HG02884 (cell line): Measurements from ENCODE around the gene KCNC4.
A peak's percentile ranks its signal among the peaks of the same experiment; 100 is the strongest.

Source experiments
- ATAC-seq: cut with Tn5 transposase; IDR thresholded peaks from one replicate; pipeline ENCODE4 v1.9.1; 2021; ENCODE audit warnings: mild to moderate bottlenecking, moderate library complexity; ENCODE audit not compliant: unreplicated experiment

The KCNC4 gene

DNA sequence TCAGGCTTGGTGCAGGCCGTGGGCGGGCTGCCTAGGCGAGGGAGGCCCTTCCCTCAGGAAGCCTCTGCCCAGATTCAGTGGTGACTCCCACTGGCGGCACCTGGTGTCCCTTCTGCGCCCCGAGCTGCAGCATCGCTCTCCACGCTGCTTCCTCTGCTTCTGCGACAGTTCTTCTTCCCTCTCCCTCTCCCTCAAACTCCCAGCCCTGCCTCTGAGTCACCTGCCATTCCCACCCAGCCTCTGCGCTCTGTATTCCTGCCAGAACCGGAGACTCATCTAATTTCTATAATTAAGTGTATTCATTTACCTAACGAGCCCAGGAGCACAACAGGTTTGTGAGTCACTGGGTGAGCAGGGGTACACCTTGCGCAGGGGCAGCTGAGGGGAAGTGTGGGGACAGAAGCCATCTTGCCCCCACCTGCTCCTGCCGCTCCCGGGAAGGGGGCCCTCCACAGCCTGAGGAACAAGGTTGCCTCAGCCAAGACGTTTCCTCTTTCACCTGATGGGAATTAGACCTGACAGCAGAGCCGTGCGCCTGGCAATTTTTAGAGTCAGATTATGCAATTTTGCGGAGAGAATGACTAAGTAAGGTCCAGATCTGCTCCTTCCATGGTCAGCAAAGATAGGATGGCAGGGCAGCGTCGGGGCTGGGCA, 19.4 kb downstream of the KCNC4 start:
- ATAC-seq = no peak

DNA sequence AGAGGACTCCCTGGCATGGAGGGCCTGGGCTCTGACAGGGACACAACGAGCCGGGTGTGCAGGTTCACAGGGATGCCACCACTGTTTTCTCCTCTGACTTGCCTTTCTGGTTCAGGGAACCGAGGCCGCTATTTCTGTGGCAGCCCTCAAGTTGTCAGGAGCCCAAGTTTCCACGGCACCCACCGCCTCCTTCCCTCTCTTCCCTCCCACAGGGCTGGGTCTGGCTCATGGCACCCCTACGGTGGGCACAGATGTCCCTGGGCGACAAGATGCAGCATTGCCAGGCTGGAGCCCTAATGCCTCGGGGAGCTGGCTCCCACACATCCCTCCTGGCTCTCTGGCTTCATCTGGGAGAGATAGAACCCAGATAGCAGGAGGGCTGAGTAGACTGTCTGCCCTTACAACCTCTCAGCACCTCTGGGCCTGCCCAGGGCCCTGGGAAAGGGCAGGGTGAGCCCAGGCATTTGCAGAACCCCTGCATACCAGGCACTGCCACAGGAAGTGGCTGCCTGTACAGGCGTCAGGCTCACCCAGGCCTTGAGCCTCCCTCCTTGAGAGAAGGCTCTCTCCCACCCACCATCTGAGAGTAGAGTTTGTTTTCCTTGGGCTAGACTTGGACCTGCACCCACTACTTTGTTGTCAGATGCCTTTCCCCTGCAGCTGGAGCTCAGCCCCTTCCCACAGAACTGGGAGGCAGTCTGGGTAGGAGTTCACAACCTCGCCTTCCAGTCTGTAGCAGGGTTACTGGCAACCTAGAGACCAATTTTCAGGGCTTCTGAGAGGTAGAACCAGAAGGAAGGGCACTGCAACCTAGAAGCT, 20.5 kb downstream of the KCNC4 start:
- ATAC-seq = no peak

DNA sequence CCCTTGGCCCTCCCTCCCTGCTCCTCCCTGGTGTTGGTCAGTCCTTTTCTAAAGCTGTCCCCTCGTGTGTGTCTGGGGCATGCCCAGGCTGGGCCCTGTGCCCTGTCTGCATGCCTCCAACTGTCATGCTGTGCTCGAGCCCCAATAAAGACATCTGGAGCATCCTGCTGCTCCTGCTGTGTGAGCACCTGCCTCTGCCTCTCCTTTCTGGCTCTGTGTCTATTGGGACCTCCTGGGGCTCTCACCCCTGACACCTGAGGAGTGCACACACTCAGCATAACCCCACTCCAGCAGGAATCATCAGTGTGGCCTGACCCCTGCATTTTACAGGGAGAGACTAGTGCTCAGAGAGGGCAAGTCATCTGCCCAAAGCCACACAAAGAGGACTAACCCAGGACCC, 23.7 kb downstream of the KCNC4 start:
- no peak for ATAC-seq

DNA sequence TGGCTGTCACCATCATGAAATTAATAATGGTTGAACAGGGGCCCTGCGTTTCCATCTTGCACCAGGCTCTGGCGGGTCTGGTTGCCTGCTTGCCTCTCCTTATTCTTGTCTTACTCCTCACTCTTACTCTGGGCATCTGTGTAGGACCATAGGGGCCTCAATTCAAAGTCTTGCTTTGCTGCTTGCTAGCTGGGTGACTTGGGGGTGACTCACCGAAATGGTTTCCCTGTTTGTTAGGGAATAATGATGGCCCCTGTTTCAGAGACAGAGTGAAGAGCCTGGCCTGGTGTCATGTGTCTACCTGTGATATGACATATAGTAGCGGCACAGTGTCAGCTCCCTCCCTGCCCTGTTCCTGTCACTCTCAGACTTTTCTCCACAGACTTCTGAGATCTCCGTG, 24.6 kb downstream of the KCNC4 start:
- no peak for ATAC-seq

DNA sequence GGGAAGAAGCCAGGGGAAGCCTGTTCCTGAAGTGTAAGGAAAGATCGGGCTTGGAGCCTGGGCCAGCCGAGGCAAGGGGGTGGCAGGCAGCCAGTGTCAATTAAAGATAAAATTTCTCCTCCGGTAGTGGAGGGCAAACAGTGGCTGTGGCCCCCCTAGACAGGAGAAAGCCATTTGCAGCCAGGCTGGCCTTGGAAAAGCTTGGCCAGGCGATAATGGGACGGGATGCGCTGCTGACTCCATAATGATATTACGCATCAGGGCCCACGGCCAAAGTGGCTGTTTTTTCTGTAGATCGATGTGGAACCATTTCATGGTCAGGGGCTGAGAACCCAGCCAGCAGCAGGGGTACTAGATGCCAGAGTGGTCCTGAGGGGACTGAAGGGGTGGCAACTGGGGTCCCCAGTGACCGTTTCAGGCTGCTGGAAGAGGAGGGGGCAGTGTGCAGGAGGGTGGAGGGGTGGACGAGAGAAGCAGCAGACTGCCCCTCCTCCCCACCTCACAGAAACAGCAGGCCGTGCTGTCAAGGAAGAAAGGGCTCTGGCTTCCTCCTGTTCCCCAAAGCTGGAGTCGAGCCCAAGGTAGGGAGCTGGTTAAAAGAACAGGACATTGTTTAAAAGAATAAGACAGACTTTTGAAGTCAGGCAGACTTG, 25.2 kb downstream of the KCNC4 start:
- no peak for ATAC-seq

DNA sequence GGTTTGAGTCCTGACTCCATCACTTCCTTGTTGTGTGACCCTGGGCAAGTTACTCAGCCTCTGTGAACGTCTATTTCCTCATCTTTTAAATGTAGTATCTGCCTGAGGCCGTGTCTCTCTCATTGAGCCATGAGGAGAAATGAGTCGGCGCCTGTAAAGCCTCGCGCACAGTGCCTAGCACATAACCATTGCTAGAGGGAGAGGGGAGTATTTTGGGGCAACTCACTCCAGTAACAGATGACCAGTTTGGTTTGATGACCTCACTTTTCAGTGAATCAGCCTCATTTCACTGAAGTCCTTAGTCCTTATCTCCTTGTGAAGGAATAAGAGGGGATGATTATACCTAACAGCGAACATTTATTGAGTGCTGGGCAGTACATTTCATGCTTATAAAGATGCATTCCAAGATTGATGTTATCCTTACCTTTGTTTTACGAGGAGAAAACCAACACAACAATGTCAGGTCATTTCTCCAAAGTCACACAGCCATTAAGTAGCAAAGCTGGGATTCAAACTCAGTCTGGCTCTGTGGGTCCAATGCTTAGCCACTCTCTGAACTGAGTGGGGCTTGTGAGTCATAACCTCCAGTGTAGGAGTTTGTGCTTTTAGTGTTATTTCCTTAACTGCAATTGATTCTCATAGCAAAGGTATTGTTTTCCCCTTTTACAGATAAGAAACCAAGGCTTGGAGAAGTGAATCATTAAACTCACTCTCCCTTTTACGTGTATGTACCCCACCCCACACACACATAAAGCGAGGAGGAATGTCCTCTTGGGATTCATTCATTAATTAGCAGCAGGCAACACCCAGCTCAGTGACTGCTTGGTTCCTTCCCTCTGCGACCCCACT, 25.9 kb downstream of the KCNC4 start:
- ATAC-seq = peak; percentile 50

DNA sequence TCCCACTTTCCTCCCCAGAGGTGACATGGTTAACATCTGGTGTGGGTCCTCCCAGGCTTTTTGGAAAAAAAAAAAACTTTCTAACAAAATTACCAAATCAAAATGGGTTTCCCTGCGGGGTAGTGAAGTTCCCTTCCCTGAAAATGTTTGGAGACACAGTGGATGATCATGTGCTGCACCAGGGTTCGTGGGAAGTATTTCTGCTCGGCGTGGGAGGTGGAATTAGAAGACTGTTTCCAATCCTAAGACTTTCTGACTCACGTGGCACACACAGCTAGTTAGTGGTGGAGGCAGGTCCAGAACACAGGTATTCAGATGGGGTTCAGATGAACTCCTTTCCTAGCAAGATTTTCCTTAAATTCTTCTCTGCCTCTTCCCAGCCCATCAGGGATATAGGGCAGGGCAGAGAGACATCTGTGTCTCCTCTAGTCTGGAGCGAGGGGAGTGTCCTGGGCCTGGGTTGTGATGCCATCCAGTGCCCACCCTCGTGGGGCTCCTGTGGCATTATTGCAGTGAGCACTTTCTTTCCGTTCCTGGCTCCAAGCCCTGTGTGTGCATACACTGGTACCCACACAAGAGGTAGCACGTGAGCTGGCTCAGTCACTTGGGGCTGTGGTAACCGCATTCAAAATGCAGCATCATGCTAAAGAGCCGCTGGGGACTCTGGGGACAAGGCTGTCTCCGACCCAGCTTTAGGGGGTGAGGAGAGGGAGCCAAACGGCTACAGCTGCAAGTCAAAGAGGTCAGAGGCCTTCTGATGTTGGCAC, 27.5 kb downstream of the KCNC4 start:
- ATAC-seq = no peak

DNA sequence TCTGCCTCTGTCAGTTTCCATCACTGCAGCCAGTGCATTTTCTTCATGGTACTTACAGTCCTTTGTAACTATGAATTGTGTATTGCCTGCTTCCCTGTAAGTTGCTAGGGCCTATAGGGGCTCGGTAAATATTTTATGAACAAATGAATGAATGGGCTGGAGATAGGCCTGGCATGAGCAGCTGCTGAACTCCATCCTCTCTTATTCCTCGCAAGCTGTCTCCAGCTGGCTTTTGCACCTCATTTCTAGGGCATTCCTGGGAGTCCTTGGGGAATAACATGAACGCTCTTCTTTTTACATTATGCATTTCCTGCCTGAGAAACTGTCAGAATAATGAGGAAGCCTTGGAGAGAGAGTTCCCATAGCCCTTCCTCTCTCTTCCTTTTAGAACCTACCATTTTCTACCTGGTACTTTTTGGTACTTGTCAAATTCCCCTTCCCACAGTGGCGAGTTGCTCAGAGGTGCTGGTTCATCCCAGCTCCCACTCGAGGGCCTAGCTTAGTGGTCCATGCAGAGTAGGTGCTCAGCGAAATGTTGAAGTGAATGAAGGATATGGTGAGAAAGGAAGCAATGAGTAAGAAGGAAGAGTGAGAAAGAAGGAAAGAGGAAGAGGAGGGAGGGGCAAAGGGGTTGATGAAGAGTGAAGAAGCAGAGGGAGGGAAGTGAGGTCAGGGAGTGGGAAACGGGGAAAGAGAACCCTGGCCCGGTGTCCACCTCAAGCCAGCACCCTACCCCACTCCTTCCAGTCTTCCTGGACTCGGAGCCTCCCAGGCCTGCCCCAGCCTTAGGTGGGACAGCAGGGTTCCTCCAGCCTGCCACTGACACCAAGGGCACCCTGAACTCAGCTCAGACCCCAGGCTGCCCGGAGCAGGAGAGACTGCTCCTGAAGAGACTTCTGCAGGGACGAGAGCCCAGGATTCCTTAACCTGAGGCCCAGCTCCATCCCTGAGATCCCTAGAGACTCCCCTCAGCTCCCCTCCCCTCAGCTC, 29.6 kb downstream of the KCNC4 start:
- ATAC-seq = no peak

DNA sequence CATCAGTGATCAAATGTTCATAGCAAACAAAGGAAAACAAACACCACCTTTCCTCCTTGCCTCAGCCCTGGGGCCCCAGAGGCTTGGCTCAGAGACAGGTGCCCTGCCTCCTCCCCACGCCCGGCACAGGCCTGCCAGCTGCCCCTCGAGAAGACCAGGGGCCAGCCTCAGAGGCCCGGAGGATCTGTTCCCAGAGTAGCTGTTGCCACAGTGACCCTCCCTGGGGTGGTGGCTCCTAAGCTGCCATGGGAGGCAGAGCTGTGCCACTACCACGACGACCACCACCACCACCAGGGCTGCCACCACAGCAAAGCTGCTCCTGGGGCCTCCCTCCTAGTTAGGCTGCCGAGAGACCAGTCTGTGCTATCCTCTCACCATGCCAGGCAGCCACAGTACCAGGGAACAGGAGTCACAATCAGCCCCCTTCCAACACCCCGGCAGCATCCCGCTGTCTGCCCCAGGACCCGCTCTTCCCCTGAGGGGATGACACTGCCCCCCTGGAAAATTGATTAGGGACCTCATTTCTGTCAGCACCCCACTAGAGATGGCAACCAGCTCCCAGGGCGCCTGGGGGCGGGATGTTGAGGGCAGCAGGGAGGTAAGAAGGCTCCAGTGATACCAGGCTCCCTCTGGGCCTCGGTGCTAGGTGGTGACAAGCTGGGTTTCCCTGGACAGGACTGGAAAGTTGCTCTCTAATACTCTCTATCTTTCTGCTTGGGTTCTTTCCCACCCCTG, 30.5 kb downstream of the KCNC4 start:
- no peak for ATAC-seq

DNA sequence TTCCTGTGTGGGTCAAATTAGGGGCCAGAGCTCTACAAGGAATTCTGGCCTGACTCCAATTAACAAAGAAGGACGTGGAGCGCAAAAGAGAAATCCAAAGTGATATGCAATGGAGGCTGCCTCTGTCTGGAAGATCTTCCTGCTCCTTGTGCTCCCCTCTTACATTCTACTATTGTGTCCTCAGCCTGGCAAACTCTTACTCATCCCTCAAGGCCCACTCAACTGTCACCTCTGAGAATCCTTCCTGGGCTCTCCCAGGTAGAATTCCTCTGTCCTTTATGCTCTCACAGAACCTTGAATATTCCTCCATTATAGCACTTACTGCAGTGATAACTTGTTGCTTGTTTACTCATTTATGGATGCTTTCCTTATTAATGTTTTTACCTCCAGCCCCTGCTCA, 31.4 kb downstream of the KCNC4 start:
- ATAC-seq = no peak

DNA sequence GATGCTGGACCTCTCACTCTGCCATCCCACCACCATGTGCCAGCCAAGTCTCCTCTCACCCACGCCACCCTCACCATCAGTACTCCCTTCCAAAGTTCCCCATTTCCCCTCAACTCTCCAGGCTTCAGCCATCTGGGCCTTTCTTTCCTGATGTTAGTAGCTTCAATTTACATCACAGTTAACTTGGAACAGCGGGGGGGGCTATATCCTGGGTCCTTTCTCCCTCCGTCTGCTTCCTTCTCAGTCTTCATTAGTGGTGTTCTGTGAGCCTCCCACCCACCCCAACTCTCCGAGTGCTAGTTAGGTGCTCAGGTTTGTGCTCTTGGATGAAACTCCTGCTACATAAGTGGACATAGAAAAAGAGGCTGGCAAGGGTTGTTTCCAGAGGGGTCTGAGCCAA, 31.9 kb downstream of the KCNC4 start:
- no peak for ATAC-seq

DNA sequence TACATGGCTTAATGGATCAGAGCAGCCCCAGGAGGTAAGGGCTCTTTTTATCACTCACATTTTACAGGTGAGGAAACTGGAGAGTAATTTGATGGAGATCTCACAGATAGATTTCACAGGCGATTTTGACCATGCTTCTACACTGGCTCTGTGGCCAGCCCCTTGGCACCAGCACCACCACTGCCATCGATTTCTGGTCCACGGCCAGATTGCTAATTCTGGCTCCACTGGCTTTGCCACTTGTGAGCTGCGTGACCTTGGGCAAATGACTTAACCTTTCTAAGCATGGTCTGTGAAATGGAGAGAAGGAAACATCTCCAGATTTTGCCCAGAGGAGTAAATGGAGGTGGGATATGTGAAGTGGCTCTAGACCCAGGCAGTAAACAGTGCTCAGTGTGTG, 32.6 kb downstream of the KCNC4 start:
- ATAC-seq = no peak

DNA sequence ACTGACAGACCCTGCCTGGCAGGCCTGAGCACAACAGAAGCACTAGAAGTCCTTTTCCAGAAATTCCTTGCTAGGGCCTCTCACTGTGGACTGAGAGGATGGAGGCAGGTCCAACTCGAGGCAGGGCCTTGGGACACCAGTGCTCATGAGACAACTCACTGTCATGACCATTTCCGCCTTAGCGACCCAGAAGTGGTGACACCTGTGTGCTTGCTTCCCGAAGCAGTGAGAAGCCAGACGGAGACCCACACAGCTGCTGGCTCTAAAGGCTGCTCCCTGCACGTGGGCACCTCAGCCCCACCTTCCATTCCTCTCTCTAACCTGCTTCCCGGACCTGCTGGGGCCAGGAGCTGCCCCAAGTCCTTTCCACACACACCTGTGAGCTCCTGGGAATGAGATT, 33.0 kb downstream of the KCNC4 start:
- no peak for ATAC-seq

DNA sequence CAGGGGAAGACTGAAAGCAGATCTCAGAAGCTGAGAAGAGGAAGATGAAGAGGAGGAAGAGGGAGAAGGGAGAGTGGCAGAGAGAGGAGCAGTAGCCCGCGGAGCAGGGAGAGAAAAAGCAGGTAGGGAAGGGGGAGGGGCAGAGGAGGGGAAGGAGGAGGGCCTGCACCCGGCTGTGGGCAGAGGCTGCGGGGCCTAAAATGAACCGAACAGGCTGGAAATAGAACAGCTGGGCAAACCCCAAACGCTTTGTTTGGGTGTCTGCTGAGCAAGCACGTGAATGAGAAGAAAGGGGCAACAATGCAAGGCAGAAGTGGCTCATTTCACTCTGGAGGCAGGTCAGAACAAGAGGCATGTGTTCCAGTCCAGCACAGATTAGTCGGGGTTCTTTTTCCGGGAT, 33.5 kb downstream of the KCNC4 start:
- ATAC-seq = peak; percentile 60

DNA sequence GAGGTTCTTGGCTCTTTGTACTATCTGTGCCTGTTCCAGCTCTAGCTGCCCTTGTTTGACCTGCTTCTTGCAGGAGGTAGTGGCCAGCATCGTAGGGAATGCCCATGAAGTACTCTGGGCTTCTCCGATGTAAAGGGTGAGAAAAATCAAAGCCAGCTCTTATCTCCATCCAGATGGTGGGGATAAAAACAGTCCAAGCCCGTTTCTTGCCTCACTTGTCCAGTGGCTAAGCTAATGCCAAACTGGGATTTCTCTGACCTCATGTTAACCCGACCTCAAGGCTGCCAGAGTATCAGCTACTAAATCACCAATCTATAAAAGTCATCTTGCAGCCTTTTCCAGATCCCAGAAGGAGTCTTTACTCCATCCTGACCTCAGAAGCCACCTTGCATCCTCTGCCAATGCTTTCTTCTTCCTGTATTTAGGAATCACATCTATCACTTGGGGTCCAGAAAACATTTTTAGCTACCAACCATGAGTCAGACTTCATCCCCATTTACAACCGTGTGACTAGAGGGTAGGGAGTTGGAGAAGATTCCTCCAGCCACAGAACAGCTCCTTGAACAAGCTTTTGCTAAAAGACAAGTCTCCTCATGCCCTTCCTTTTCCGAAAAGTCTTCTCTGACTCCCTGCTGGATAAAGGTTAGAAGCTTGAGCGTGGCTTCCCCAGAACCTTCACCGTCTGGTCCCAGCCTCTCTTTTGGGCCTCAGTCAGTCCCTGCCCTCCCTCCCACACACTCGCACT, 35.9 kb downstream of the KCNC4 start:
- ATAC-seq = no peak

DNA sequence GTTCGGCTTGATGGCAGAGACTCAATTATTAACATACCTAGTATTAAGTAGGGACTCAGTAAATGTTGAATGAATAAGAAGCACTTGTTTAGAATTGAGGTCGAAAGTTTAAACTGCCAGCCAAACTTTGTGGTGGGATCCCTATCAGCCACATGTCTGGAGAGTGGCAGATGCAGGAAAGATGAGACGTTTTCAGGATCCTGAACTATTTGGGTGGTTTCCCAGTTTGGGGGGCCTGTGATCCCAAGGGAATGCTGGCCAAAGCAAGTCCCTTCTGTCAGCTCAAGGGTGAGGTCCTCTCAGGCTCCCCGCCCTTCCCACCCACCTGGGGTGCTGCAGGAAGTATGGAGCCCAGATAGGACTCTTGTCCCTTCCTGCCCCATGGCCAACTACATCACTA, 38.6 kb downstream of the KCNC4 start:
- ATAC-seq = no peak

DNA sequence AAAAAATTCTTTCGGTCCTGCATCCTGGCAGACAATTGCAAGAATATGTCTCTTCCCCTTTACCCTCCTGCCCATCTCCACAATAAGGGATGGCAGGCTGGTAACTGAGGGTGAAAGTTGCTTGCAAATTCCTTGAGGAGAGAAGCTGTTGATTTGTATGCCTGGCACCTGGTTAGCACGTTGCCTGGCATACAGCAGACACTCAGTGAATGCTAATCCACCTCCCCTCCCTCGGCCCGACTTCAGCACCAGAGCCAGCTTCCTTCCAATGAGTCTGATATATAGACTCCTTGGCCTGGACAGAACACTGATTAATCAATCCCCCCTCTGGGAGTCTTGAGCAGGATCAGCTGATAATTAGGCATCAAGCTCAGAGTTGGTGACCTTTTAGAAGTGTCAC, 39.1 kb downstream of the KCNC4 start:
- no peak for ATAC-seq

DNA sequence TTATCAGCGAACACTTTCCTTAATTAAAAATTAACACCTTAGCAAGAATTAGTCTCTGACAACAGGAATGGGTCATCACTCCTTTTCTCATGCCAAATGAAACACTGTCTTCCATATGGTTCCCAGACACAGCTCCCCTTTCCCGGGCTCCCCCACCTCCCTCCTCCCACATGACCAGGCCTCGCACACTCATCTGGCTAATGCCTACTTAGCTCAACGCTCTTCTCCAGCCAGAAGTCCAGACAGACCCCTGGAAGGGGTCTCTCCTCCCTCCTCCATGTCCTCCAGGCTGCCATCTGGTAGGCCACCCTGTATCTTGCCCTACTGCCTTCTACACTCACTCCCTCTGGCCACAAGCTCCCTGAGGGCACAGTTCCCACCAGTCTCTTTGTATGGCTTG, 39.9 kb downstream of the KCNC4 start:
- no peak for ATAC-seq
